Neuronal stem cell (in vitro differentiated cells): ENCODE data around the gene TLR2.

Experiments used
- DNase-seq: peaks from one replicate; pipeline ENCODE4 v3.0.0-alpha.2; 2013; ENCODE audit warnings: low spot score
- H2AFZ ChIP-seq: one replicate; pipeline ENCODE4 v1.6.1; 2013; ENCODE audit warnings: mild to moderate bottlenecking, low read length, inconsistent platforms
- H2AK5ac ChIP-seq: 2 replicates; pipeline ENCODE4 v1.6.1; 2013; ENCODE audit warnings: low read depth, mild to moderate bottlenecking, inconsistent platforms, low read length, moderate library complexity, mixed read lengths
- H2BK120ac ChIP-seq: 2 replicates; pipeline ENCODE4 v1.6.1; 2013; ENCODE audit warnings: low read depth, mild to moderate bottlenecking, inconsistent platforms, low read length, moderate library complexity, mixed read lengths
- H2BK12ac ChIP-seq: one replicate; pipeline ENCODE4 v1.6.1; 2013; ENCODE audit warnings: low read length, inconsistent platforms
- H2BK15ac ChIP-seq: 2 replicates; pipeline ENCODE4 v1.6.1; 2013; ENCODE audit warnings: mild to moderate bottlenecking, low read length, inconsistent platforms, mixed read lengths
- H2BK5ac ChIP-seq: one replicate; pipeline ENCODE4 v1.6.1; 2013; ENCODE audit warnings: inconsistent platforms, mild to moderate bottlenecking, low read length, moderate library complexity
- H3K14ac ChIP-seq: one replicate; pipeline ENCODE4 v1.6.1; 2013; ENCODE audit warnings: low read length, inconsistent platforms
- H3K18ac ChIP-seq: 2 replicates; pipeline ENCODE4 v1.6.1; 2013; ENCODE audit warnings: low read length, inconsistent platforms
- H3K23ac ChIP-seq: 2 replicates; pipeline ENCODE4 v1.6.1; 2013; ENCODE audit warnings: low read depth, mild to moderate bottlenecking, mixed read lengths, low read length, inconsistent platforms; ENCODE audit not compliant: poor library complexity
- H3K27ac ChIP-seq: replicated peaks from 3 replicates; pipeline ENCODE4 v1.5.1; 2013; ENCODE audit warnings: low read length, inconsistent platforms
- H3K27me3 ChIP-seq, 3 experiments: 2 replicates each; pipeline ENCODE4 v1.6.1; 2013; ENCODE audit warnings: low read length in 3 of 3, mild to moderate bottlenecking in 2 of 3, inconsistent platforms in 1 of 3, low read depth in 1 of 3, mixed read lengths in 1 of 3, moderate library complexity in 1 of 3; ENCODE audit not compliant: control insufficient read depth in 3 of 3, insufficient read depth in 3 of 3
- H3K36me3 ChIP-seq, 2 donors: replicated peaks in 1 of 2; 2 replicates each; pipeline ENCODE4 v1.6.1; 2013; ENCODE audit warnings: low read length in 2 of 2; ENCODE audit not compliant: control insufficient read depth in 2 of 2, insufficient read depth in 2 of 2
- H3K4ac ChIP-seq: 2 replicates; pipeline ENCODE4 v1.6.1; 2013; ENCODE audit warnings: inconsistent platforms, mild to moderate bottlenecking, low read length, moderate library complexity
- H3K4me1 ChIP-seq, 2 donors: 1 replicate in 1 of 2; 2 replicates in 1 of 2; pipeline ENCODE4 v1.6.1; 2013; ENCODE audit warnings: low read length in 2 of 2, low read depth in 1 of 2; ENCODE audit not compliant: control insufficient read depth in 2 of 2, insufficient read depth in 1 of 2
- H3K4me2 ChIP-seq: one replicate; pipeline ENCODE4 v1.6.1; 2013; ENCODE audit warnings: mild to moderate bottlenecking, low read length, inconsistent platforms; ENCODE audit not compliant: insufficient read depth, poor library complexity, severe bottlenecking
- H3K4me3 ChIP-seq, 2 donors: 2 replicates each; pipeline ENCODE4 v1.5.1; 2013; ENCODE audit warnings: low read length in 2 of 2, mild to moderate bottlenecking in 2 of 2, inconsistent platforms in 1 of 2, moderate library complexity in 1 of 2
- H3K79me1 ChIP-seq: one replicate; pipeline ENCODE4 v1.6.1; 2013; ENCODE audit warnings: low read depth, mild to moderate bottlenecking, inconsistent platforms, low read length, moderate library complexity
- H3K9ac ChIP-seq: one replicate; pipeline ENCODE4 v1.6.1; 2013; ENCODE audit warnings: mild to moderate bottlenecking, low read depth, low read length, inconsistent platforms; ENCODE audit not compliant: poor library complexity
- H3K9me3 ChIP-seq, 2 donors: replicated peaks in 1 of 2; 2 replicates each; pipeline versions ENCODE3 to v1.6.1; 2013; ENCODE audit warnings: low read length in 2 of 2, mild to moderate bottlenecking in 2 of 2, inconsistent platforms in 1 of 2, low read depth in 1 of 2, mixed read lengths in 1 of 2, moderate library complexity in 1 of 2; ENCODE audit not compliant: control insufficient read depth in 2 of 2, insufficient read depth in 1 of 2
- H4K8ac ChIP-seq: one replicate; pipeline ENCODE4 v1.6.1; 2013; ENCODE audit warnings: low read depth, mild to moderate bottlenecking, inconsistent platforms, low read length, moderate library complexity
- H4K91ac ChIP-seq: one replicate; pipeline ENCODE4 v1.6.1; 2013; ENCODE audit warnings: low read length, low read depth, mild to moderate bottlenecking, inconsistent platforms; ENCODE audit not compliant: poor library complexity
- WGBS, 2 donors: extraction: QIAGEN DNeasy Blood & Tissue Kit; methylation state at CpG; one replicate each; pipeline ENCODE4 v1.1.7; 2013; ENCODE audit warnings: missing lambda C conversion rate in 2 of 2, mixed read lengths in 1 of 2; ENCODE audit not compliant: insufficient read length in 2 of 2, insufficient replicate concordance in 1 of 2; ENCODE audit errors: extremely low coverage in 2 of 2; 5-methylcytosine and 5-hydroxymethylcytosine counted together

TLR2 gene

DNA sequence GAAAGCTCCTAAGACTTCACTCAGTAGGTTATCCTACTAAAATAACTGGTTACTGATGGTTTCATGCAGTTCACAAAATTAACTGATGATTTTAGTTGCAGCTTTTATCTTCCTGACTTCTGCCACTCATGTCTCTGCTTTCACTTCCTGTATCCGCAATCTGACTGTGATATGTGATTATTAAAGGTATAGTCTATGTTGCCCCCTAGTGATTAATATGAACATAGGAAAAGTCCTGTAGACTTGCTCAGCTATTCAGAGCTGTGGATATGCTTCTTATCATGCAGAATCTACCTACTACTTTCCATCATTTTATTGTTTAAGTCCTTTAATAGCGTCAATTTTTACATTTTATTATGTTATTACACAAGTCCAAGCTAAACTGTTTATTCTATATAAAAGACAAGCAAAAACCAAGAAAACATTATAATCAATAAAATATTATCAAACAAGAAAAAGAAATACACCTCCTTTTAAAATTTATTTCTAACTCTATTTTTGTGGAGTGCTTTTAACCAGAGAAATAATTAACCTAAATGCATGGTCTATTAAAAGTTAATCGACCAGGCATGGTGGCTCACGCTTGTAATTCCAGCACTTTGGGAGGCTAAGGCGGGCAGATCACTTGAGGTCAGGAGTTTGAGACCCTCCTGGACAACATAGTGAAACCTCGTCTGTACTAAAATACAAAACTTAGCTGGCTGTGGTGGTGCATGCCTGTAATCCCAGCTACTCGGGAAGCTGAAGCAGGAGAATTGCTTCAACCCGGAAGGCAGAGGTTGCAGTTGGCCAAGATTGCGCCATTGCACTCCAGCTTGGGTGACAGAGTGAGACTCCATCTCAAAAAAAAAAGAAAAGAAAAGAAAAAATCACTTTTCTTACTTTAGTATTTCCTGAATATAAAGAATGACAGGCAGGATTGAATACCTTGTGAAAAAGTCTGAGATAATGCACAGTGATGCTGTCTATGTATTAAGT, 40.4 kb upstream of the TLR2 start:
- H4K91ac ChIP-seq: no peak overlapping the region

DNA sequence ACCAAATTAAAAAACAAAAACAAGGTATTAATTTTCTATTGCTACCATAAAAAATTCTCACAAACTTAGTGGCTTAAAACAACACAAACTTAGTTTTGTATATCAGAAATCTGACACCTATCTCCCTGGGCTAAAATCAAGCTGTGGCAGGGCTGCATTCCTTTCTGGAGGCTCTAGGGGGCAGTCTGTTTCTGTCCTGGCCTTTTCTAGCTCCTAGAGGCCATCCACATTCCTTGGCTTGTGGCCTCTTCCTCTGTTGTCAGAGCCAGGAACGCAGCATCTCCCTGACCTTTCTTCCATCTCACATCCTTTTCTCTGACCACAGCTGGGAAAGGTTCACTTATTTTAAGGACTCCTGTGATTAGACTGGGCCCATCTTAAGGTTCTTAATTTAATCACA, 38.9 kb upstream of the TLR2 start:
- H4K8ac ChIP-seq: no peak overlapping the region
- no peak overlapping the region for H3K4me2 ChIP-seq
- WGBS, 2 donors: no CpG with 5 or more reads among the region's 1 CpG
- no peak overlapping the region for H3K9ac ChIP-seq
- H3K36me3 ChIP-seq: no peaks in the 10 kb centered on the region
- no peak overlapping the region for H3K4me3 ChIP-seq
- no peak overlapping the region for H2AFZ ChIP-seq
- H3K14ac ChIP-seq: no peak overlapping the region
- H2AK5ac ChIP-seq: no peak overlapping the region
- no peak overlapping the region for H3K27ac ChIP-seq
- H2BK120ac ChIP-seq: no peak overlapping the region
- no peak overlapping the region for H2BK12ac ChIP-seq
- H3K18ac ChIP-seq: no peak overlapping the region
- no peak overlapping the region for H3K4ac ChIP-seq
- H2BK15ac ChIP-seq: no peak overlapping the region
- peaks cover under 1 to 2% of the 10 kb centered on the region in 2 donors for H3K4me1 ChIP-seq
- no peak overlapping the region for H3K23ac ChIP-seq
- H3K27me3 ChIP-seq: no peaks in the 10 kb centered on the region
- H3K9me3 ChIP-seq: peaks cover 2 to 6% of the 10 kb centered on the region in 2 donors
- no peaks in the 10 kb centered on the region for H3K79me1 ChIP-seq
- DNase-seq: no peak
- H2BK5ac ChIP-seq: no peak overlapping the region
- H4K91ac ChIP-seq: no peak overlapping the region

More for the DNA sequence above, 40.4 kb upstream of the TLR2 start:
- H3K27me3 ChIP-seq: no peaks in the 10 kb centered on the region
- DNase-seq: no peak
- peaks cover 2 to 6% of the 10 kb centered on the region in 2 donors for H3K9me3 ChIP-seq
- no peak overlapping the region for H3K4me2 ChIP-seq
- no peak overlapping the region for H2BK120ac ChIP-seq
- no peak overlapping the region for H2BK5ac ChIP-seq
- H2BK15ac ChIP-seq: no peak overlapping the region
- H3K9ac ChIP-seq: no peak overlapping the region
- peak overlapping the region; percentile 4 for H2AFZ ChIP-seq
- H3K18ac ChIP-seq: no peak overlapping the region
- H3K4ac ChIP-seq: no peak overlapping the region
- no peak overlapping the region for H3K23ac ChIP-seq
- WGBS, 2 donors: no CpG with 5 or more reads among the region's 9 CpGs
- no peak overlapping the region for H3K4me3 ChIP-seq
- H2BK12ac ChIP-seq: no peak overlapping the region
- no peaks in the 10 kb centered on the region for H3K79me1 ChIP-seq
- H2AK5ac ChIP-seq: no peak overlapping the region
- H4K8ac ChIP-seq: no peak overlapping the region
- no peaks in the 10 kb centered on the region for H3K36me3 ChIP-seq
- H3K27ac ChIP-seq: no peak overlapping the region
- H3K14ac ChIP-seq: no peak overlapping the region
- peaks cover 1 to 2% of the 10 kb centered on the region in 2 donors for H3K4me1 ChIP-seq

DNA sequence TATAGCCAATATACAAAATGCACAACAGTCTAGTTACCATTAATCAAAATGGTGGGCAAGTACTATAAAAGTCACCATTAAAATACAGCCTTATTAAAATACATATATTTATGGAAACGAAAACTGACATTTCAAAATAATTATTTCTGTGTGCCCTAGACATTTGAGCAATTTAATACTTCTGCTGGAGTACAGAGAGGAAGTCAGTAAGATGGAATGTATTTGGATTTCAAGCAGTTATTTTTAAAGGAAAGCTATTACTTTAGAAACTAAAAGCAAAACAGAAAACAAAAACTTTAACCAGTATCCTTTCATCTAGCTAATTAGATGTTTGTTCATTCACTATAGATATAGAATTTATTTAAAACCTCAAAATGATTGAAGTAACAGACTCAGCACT, 37.8 kb upstream of the TLR2 start:
- DNase-seq: no peak
- no peak overlapping the region for H4K91ac ChIP-seq
- no peak overlapping the region for H2BK15ac ChIP-seq
- H3K4ac ChIP-seq: no peak overlapping the region
- H3K4me2 ChIP-seq: no peak overlapping the region
- no peak overlapping the region for H3K9ac ChIP-seq
- no peak overlapping the region for H4K8ac ChIP-seq
- H3K27ac ChIP-seq: no peak overlapping the region
- peaks cover 0 to 2% of the 10 kb centered on the region in 2 donors for H3K4me1 ChIP-seq
- H3K18ac ChIP-seq: no peak overlapping the region
- H3K23ac ChIP-seq: no peak overlapping the region
- H3K9me3 ChIP-seq: peaks cover 2 to 6% of the 10 kb centered on the region in 2 donors
- no peak overlapping the region for H2BK5ac ChIP-seq
- no peaks in the 10 kb centered on the region for H3K36me3 ChIP-seq
- H3K27me3 ChIP-seq: no peaks in the 10 kb centered on the region
- no peaks in the 10 kb centered on the region for H3K79me1 ChIP-seq
- H2BK12ac ChIP-seq: no peak overlapping the region
- no peak overlapping the region for H3K4me3 ChIP-seq
- no peak overlapping the region for H2AFZ ChIP-seq
- no peak overlapping the region for H3K14ac ChIP-seq
- no peak overlapping the region for H2AK5ac ChIP-seq
- WGBS, 2 donors: no CpG with 5 or more reads among the region's 1 CpG
- H2BK120ac ChIP-seq: no peak overlapping the region

DNA sequence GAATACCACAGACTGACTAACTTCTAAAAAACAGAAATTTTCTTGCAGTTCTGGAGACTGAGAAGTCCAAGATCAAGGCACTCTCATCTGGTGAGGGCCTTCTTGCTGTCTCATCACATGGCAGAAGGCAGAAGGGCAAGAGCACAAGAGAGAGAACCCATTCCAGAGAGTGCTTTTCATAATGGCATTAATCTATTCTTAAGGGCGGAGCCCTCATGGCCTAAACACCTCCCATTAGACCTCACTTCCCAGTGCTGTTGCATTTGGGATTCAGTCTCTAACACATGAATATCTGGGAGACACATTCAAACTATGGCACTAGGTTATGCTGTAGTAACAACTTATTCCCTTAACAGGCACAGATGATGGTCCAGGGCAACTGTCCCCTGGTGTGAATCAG, 37.1 kb upstream of the TLR2 start:
- no peak overlapping the region for H3K14ac ChIP-seq
- H3K23ac ChIP-seq: no peak overlapping the region
- H3K27ac ChIP-seq: no peak overlapping the region

More for the DNA sequence above, 37.1 kb upstream of the TLR2 start:
- Histone ChIP-seq H2AFZ (no peak overlapping the region), H3K18ac (no peak overlapping the region), H2AK5ac (no peak overlapping the region), H2BK12ac (no peak overlapping the region), H3K27me3 (no peaks in the 10 kb centered on the region), H3K4me1 (peaks cover 3 to 6% of the 10 kb centered on the region in 2 donors), H4K91ac (no peak overlapping the region), H4K8ac (no peak overlapping the region), H2BK5ac (no peak overlapping the region), H3K79me1 (no peaks in the 10 kb centered on the region), H2BK15ac (no peak overlapping the region), H3K4ac (no peak overlapping the region), H2BK120ac (no peak overlapping the region), H3K36me3 (no peaks in the 10 kb centered on the region), H3K9me3 (peaks cover 2 to 6% of the 10 kb centered on the region in 2 donors), H3K4me3 (no peak overlapping the region), H3K9ac (no peak overlapping the region), H3K4me2 (no peak overlapping the region)
- WGBS, 2 donors: no CpG with 5 or more reads among the region's 1 CpG
- no peak for DNase-seq
